ENCODE results near the gene GLIPR2.

Gene GLIPR2

DNA sequence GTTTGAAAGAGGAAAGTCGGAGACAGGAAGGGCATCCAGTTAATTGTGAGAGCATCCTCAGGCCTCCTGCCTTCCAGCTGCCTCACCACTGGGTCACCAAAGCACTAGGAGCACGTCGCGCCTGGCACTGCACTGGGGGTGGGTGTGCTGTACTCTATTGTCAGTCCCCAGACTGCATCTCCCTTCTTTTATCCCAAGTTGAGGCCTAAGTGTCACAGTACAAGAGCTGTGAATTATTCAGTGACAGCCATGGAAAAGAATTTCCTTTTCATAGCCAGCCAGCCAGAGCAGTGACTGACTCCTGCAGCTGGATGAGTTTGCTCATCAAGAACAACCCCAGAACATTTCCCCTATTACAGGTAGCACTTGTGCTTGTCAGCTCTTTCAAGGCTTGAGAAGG lies 70.5 kb downstream of the GLIPR2 start:
- no peak for DNase-seq

DNA sequence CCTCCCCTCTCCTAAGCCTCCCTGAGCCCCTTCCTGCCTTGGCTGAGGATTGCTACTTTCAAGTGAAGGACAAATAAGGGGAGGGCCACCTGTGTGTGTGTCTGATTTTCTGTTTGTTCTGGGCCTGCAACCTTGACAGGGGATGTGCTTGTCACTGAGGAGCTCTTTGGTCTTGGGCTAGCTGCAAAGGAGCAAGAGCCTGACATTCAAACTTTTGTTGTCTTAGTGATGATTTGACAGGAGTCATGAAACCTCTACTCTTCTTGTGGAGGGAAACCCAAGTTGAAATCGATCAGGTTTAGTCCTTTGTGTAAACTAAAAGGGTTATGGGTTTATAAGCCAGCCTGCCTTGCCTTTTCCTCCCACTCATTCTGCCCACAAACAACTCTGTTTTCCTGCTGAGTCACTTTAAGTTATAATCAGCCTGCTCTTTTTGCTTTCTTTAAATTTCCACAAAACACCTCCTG lies 71.0 kb downstream of the GLIPR2 start:
- DNase-seq, result no peak

- no peak for DNase-seq
These were observed 72.2 kb downstream of the GLIPR2 start for GRCh38 chr9:36208521-36209253.

DNA sequence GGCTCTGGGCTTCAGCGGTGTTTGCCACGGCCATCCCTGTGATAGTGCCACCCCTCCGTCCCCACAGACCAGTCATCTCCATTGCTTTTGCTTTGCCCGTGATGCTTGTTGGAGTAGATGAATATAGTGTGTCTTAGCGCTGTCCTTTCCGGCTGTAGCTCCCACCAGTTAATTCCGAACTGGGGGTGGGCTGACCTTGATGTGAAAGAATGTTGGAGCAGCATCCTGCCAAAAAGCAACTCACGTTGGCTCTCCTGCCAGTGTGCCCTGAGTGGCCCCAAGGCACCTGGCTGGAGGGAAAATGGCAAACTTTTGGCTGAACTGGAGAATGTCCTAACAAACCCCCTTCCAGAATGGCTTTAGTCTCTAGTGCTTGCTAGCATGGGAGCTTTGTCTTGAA lies 74.2 kb downstream of the GLIPR2 start:
- DNase-seq, result no peak

DNA sequence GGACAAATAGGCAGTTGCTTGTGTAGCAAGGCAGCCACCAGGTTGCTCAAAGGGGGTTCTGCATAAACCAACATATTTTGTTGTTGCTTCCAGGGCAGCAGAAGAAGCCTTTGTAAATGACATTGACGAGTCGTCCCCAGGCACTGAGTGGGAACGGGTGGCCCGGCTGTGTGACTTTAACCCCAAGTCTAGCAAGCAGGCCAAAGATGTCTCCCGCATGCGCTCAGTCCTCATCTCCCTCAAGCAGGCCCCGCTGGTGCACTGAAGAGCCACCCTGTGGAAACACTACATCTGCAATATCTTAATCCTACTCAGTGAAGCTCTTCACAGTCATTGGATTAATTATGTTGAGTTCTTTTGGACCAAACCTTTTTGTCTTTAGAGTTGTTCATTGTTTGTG lies 75.0 kb downstream of the GLIPR2 start:
- DNase-seq, result no peak

GRCh38 chr9:36213387-36213786 lies 76.9 kb downstream of the GLIPR2 start:
- no peak for DNase-seq

Measured in activated naive CD4-positive, alpha-beta T cell (primary cell).